K562 (cell line): Measurements from ENCODE around the gene NFIC. TPM values are rescaled to one million over a fixed set of nuclear protein-coding genes. Genes with fewer than 3 reads are reported as not detected.

Experiments
- ATAC-seq: fragments of 200-7000 bp; cut with Tn5 transposase; 3 replicates; pipeline ENCODE4 v1.9.1; 2020; ENCODE audit warnings: moderate library complexity
- BruUV-seq: library from RNA; stranded (reverse); fragments of 400-500 nt; replicated peaks from 2 replicates; lab custom pipeline; 2021; lab: Mats Ljungman, UMichigan
- CTCF ChIA-PET: fragments of 300-600 bp; formaldehyde crosslinking; extraction: SDS; loops from one replicate; lab custom pipeline; 2021; ENCODE audit warnings: low intra/inter-chr PET ratio; lab: Yijun Ruan, JAX
- POLR2A ChIA-PET: fragments of 300-600, 350-650 bp; sonication (Branson Sonifier 250); formaldehyde crosslinking; extraction: SDS; loops from one replicate; lab custom pipeline; 2021; ENCODE audit warnings: antibody characterized with exemption, inconsistent platforms; lab: Yijun Ruan, JAX
- DNase-seq, 4 experiments: peaks; one replicate each; pipeline versions ENCODE4 v3.0.0 to v3.0.0-alpha.2; 2011 to 2018; ENCODE audit warnings: low spot score in 3 of 4, mixed read lengths in 3 of 4; ENCODE audit errors: extremely low read depth in 1 of 4
- FAIRE-seq: peaks from 2 replicates; lab custom pipeline; 2011; peaks lifted over from hg19 to GRCh38; lab: Jason Lieb, UNC
- H2AFZ ChIP-seq: 2 replicates; pipeline ENCODE4 v1.6.0; 2011; ENCODE audit warnings: low read depth, low read length, control low read depth, inconsistent platforms
- H3K27ac ChIP-seq: fragments of 200-600 bp; 3 replicates; pipeline ENCODE4 v1.8.0; 2011; ENCODE audit warnings: low read depth, mild to moderate bottlenecking, control low read depth, inconsistent platforms, low read length, moderate library complexity, mixed read lengths; ENCODE audit errors: extremely low read depth
- H3K27me3 ChIP-seq, 2 experiments: fragments of 300-600 bp in 1 of 2; 2 replicates in 1 of 2; 3 replicates in 1 of 2; pipeline versions ENCODE4 v1.6.0 to v1.8.0; 2011; ENCODE audit warnings: inconsistent platforms in 2 of 2, low read length in 2 of 2, mild to moderate bottlenecking in 1 of 2, mixed read lengths in 1 of 2, moderate library complexity in 1 of 2; ENCODE audit not compliant: control insufficient read depth in 2 of 2, insufficient read depth in 2 of 2
- H3K36me3 ChIP-seq: fragments of 300-600 bp; 3 replicates; pipeline ENCODE4 v1.8.0; 2011; ENCODE audit warnings: mild to moderate bottlenecking, low read length, inconsistent platforms; ENCODE audit not compliant: control insufficient read depth, insufficient read depth
- H3K4me1 ChIP-seq, 2 experiments: fragments of 200-600 bp in 1 of 2; replicated peaks in 1 of 2; 2 replicates in 1 of 2; 3 replicates in 1 of 2; pipeline versions ENCODE4 v1.5.1 to v1.8.0; 2011; ENCODE audit warnings: inconsistent platforms in 2 of 2, low read length in 2 of 2, mild to moderate bottlenecking in 1 of 2, mixed read lengths in 1 of 2, moderate library complexity in 1 of 2; ENCODE audit not compliant: control insufficient read depth in 2 of 2, insufficient read depth in 2 of 2
- H3K4me2 ChIP-seq: 2 replicates; pipeline ENCODE4 v1.6.1; 2011; ENCODE audit warnings: low read length, control low read depth, inconsistent platforms, mixed read lengths; ENCODE audit not compliant: insufficient read depth
- H3K4me3 ChIP-seq: fragments of 200-600 bp; sonication (generic), shearing (Covaris generic); 2 replicates; pipeline ENCODE4 v1.5.1; 2016; ENCODE audit warnings: control low read depth, inconsistent platforms
- H3K79me2 ChIP-seq: fragments of 200-600 bp; 3 replicates; pipeline ENCODE4 v1.8.0; 2011; ENCODE audit warnings: low read length, inconsistent platforms; ENCODE audit not compliant: control insufficient read depth, insufficient read depth
- H3K9ac ChIP-seq, 2 experiments: 2 replicates each; pipeline versions ENCODE4 v1.6.0 to v1.6.1; 2011; ENCODE audit warnings: low read depth in 2 of 2, low read length in 2 of 2, control low read depth in 1 of 2, inconsistent platforms in 1 of 2, mild to moderate bottlenecking in 1 of 2, mixed read lengths in 1 of 2; ENCODE audit not compliant: insufficient read depth in 1 of 2
- H3K9me1 ChIP-seq: one replicate; pipeline ENCODE4 v1.6.0; 2011; ENCODE audit warnings: inconsistent platforms, mild to moderate bottlenecking, low read length, moderate library complexity; ENCODE audit not compliant: control insufficient read depth, insufficient read depth
- H3K9me3 ChIP-seq: replicated peaks from 2 replicates; pipeline ENCODE4 v1.5.1; 2011; ENCODE audit warnings: low read depth, low read length, inconsistent platforms; ENCODE audit not compliant: control insufficient read depth, insufficient read depth
- H4K20me1 ChIP-seq: replicated peaks from 2 replicates; pipeline ENCODE4 v1.6.1; 2011; ENCODE audit warnings: low read length, inconsistent platforms, mixed read lengths; ENCODE audit not compliant: control insufficient read depth, insufficient read depth
- ARID3B ChIP-seq: fragments of 250-450 bp; sonication (Bioruptor Pico); IDR thresholded peaks from 2 replicates; pipeline ENCODE4 v1.4.0; 2020; ENCODE audit warnings: borderline replicate concordance
- CBFA2T3 ChIP-seq: fragments of 450-650 bp; IDR thresholded peaks from 2 replicates; pipeline ENCODE4 v1.6.1; 2017
- CCNT2 ChIP-seq: IDR thresholded peaks from 2 replicates; pipeline ENCODE4 v1.6.1; 2011; ENCODE audit warnings: borderline replicate concordance, low read depth, mild to moderate bottlenecking, moderate library complexity, mixed read lengths, low read length; ENCODE audit not compliant: insufficient read length; ENCODE audit errors: extremely low read depth
- CHAMP1 ChIP-seq: fragments of 450-650 bp; IDR thresholded peaks from 2 replicates; pipeline ENCODE4 v1.6.1; 2016; ENCODE audit warnings: mild to moderate bottlenecking
- ELK3 ChIP-seq: fragments of 450-650 bp; formaldehyde crosslinking; IDR thresholded peaks from 2 replicates; pipeline ENCODE4 v1.4.0; 2020; ENCODE audit warnings: mild to moderate bottlenecking
- EZH2 ChIP-seq: IDR thresholded peaks from 2 replicates; pipeline ENCODE4 v1.6.1; 2012; ENCODE audit warnings: low read depth, mild to moderate bottlenecking, inconsistent platforms, low read length, borderline replicate concordance
- FIP1L1 ChIP-seq: fragments of 200-400 bp; formaldehyde crosslinking; IDR thresholded peaks from 2 replicates; pipeline ENCODE4 v1.6.1; 2018; ENCODE audit warnings: mild to moderate bottlenecking, low read depth, low read length; ENCODE audit not compliant: poor library complexity, severe bottlenecking
- GATA2 ChIP-seq: sonication (generic); formaldehyde crosslinking; IDR thresholded peaks from 2 replicates; pipeline ENCODE4 v1.4.0; 2020; ENCODE audit warnings: mild to moderate bottlenecking, missing genetic modification reagents
- MTA3 ChIP-seq: fragments of 450-650 bp; formaldehyde crosslinking; IDR thresholded peaks from 2 replicates; pipeline ENCODE4 v1.6.1; 2017; ENCODE audit warnings: mild to moderate bottlenecking, borderline replicate concordance
- NCOR1 ChIP-seq: fragments of 450-650 bp; IDR thresholded peaks from 2 replicates; pipeline ENCODE4 v1.6.1; 2016; ENCODE audit warnings: mild to moderate bottlenecking, moderate library complexity
- PML ChIP-seq: IDR thresholded peaks from 2 replicates; pipeline ENCODE4 v1.6.1; 2012; ENCODE audit warnings: low read length, inconsistent platforms
- RFX7 ChIP-seq: fragments of 250-450 bp; sonication (Bioruptor Pico); IDR thresholded peaks from 2 replicates; pipeline ENCODE4 v1.5.1; 2021; ENCODE audit warnings: mild to moderate bottlenecking
- SMARCA5 ChIP-seq: fragments of 450-650 bp; IDR thresholded peaks from 2 replicates; pipeline ENCODE4 v1.6.1; 2016
- ZC3H8 ChIP-seq: fragments of 450-650 bp; IDR thresholded peaks from 2 replicates; pipeline ENCODE4 v1.6.1; 2017
- ZFPM2 ChIP-seq: fragments of 250-450 bp; sonication (Bioruptor Pico); IDR thresholded peaks from 2 replicates; pipeline ENCODE4 v1.5.1; 2022; ENCODE audit warnings: mild to moderate bottlenecking
- ZNF143 ChIP-seq: sonication (generic); formaldehyde crosslinking; IDR thresholded peaks from 2 replicates; pipeline ENCODE4 v1.9.0; 2022; ENCODE audit warnings: mild to moderate bottlenecking, missing genetic modification reagents
- ZNF41 ChIP-seq: fragments of 250-450 bp; sonication (Bioruptor Pico); conservative IDR thresholded peaks from 2 replicates; pipeline ENCODE4 v1.4.0; 2020; ENCODE audit warnings: mild to moderate bottlenecking
- ZNF785 ChIP-seq: fragments of 250-450 bp; sonication (Bioruptor Pico); IDR thresholded peaks from 2 replicates; pipeline ENCODE4 v1.4.0; 2020; ENCODE audit warnings: mild to moderate bottlenecking
- WGBS: fragments of 100-300 bp; shearing (Covaris generic); methylation state at CpG from one replicate; pipeline ENCODE4 v1.1.6; 2016; ENCODE audit warnings: low coverage, mixed read lengths; ENCODE audit not compliant: insufficient coverage; ENCODE audit errors: missing lambda C conversion rate; 5-methylcytosine and 5-hydroxymethylcytosine counted together
- in situ Hi-C: fragments of 300-500 bp; cut with MboI; formaldehyde crosslinking; loops from 4 replicates; pipeline ENCODE4 v1.15.0; 2018; ENCODE audit warnings: inconsistent platforms, mixed read lengths
- intact Hi-C: fragments of 100-400 bp; cut with micrococcal nuclease; formaldehyde crosslinking; loops from 2 replicates; pipeline ENCODE4 v1.14.2; 2022
- polyA plus RNA-seq, 8 experiments: library from polyadenylated mRNA; depleted of rRNA in 4 of 8; stranded (reverse) in 5 of 8; unstranded in 3 of 8; fragments of >200 nt; fragmentation: Nextera tagmentation in 2 of 8; fragmentation: Illumina TruSeq in 1 of 8; extraction: Ambion mirVana in 2 of 8; extraction: Trizol in 1 of 8; gene quantifications; 2 replicates each; pipeline versions ENCODE4 v1.2.1 to v1.2.3, GENCODE V29; 2011 to 2014; ENCODE audit warnings: inconsistent platforms in 1 of 8, missing spikeins in 1 of 8
- total RNA-seq, 7 experiments: library from RNA; depleted of rRNA in 6 of 7; stranded (reverse); fragments of >200 nt in 6 of 7; fragmentation: Illumina TruSeq in 2 of 7; extraction: Trizol in 2 of 7; gene quantifications; 2 replicates each; pipeline versions ENCODE4 v1.2.1 to v1.2.3, GENCODE V29; 2011 to 2021; ENCODE audit warnings: low replicate concordance in 1 of 7

NFIC gene
- total and polyA plus RNA-seq, 9 of the 15 experiments (the other 6 are each of a cell fraction or from before 2014, with no cell fraction given) = 0.71 to 62.1 (median 6.9) TPM

DNA sequence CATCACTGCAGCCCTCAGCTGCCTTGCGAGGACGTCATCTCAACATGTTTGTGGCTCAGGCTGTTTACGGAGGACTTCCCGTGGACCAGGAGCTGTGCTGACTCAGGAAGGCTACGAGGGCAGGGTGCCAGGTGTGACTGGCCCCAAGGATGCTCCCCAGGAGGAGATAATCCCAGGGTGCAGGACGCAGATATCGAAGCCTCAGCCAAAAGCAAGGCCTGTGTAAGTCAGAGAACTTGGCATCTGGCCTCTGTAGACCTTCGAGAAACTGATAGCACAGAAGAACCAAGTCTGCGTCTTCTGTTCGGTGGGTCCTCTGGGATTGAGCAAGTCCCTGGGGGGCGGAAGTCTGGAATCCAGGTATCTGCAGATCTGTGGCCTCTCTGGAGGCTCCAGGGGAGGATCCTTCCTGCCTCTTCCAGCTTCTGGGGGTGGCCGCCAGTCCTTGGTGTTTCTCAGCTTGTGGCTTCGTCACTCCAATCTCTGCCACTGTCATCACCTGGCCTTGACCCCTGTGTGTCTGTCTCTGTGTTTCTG is 136.7 kb downstream of the NFIC start:
- intact Hi-C loops = no loop called here
- no peak for TF ChIP-seq ZNF143
- peak; percentile 61 for TF ChIP-seq NCOR1
- TF ChIP-seq ELK3 (CRISPR knock-in tag) = no peak
- TF ChIP-seq CBFA2T3 = peak; percentile 89
- no peak for TF ChIP-seq EZH2
- TF ChIP-seq MTA3 = 0 out of 2 replicates have a peak, but pooled peaks have one; percentile 11
- TF ChIP-seq ZC3H8 = no peak
- TF ChIP-seq CCNT2 = peak; percentile 15
- TF ChIP-seq GATA2 = no peak
- no peak for TF ChIP-seq ZNF785
- TF ChIP-seq FIP1L1 = no peak
- TF ChIP-seq RFX7 (CRISPR knock-in tag) = no peak
- no peak for TF ChIP-seq CHAMP1
- TF ChIP-seq SMARCA5 = no peak
- no peak for TF ChIP-seq ZFPM2
- no peak for TF ChIP-seq PML
- no peak for TF ChIP-seq ZNF41 (CRISPR knock-in tag)
- TF ChIP-seq ARID3B (CRISPR knock-in tag) = no peak

More for the DNA sequence above, 136.7 kb downstream of the NFIC start:
- Histone ChIP-seq H4K20me1 (peaks cover 7% of the 10 kb centered on the region; the same call in 1 of the 2 replicates), H3K4me3 (no peak overlapping the region), H3K9me3 (no peaks in the 10 kb centered on the region), H2AFZ (peak overlapping the region; percentile 80), H3K36me3 (peaks cover 6% of the 10 kb centered on the region; the same call in 2 of the 3 replicates), H3K4me1 (peaks cover 18 to 51% of the 10 kb centered on the region in 2 experiments; a peak in 4 of 5 replicates), H3K27me3 (no peaks in the 10 kb centered on the region), H3K27ac (peak overlapping the region; percentile 53; the same call in 2 of the 3 replicates), H3K79me2 (peaks cover 46% of the 10 kb centered on the region), H3K9ac (peak overlapping the region in 1 of 2 experiments; percentile 78; a peak in 2 of 4 replicates), H3K4me2 (peak overlapping the region; percentile 56), H3K9me1 (peaks cover 2% of the 10 kb centered on the region)
- peak in 2 of 4 experiments; percentile 56 to 82 for DNase-seq
- BruUV-seq = no TSS peak
- POLR2A ChIA-PET = interaction anchor here (0.9 to 1.3 kb wide), 4 partner anchors 10 to 24 kb away, joined by 3 to 5 read pairs (median 4); no protein-coding TSS in a partner anchor
- CTCF ChIA-PET = no interaction called here
- WGBS = 13% methylated on average over 13 of the region's 13 CpGs
- in situ Hi-C loops = no loop called here
- peak; percentile 35 for FAIRE-seq
- no peak for ATAC-seq
